ENCODE results near the gene KLF17.

The KLF17 gene

DNA sequence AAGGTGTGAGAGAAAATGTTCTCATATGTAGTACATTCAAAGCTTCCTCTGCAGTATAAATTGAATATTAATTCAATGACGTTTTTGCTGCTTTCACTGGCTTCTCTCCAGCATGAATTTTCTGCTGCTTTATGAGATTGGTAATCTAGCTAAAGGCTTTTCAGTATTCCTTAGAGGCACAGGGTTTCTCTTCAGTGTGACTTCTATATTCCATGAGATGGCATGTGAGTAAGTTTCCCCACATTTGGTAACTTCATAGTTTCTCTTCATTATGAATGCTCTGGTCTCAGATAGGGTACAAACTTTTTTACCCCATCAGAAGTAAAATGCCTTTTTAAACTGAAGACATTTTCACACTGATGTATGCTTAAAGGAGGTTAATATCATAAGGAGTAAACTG lies 33.2 kb downstream of the KLF17 start:
- no peak for TF ChIP-seq CTCF (conservative IDR thresholded peaks at IDR 0.05; ENCODE audit: low read depth, low read length)
- no peak for DNase-seq (ENCODE audit: low read depth)

GRCh38 chr1:44152692-44153091 lies 34.1 kb downstream of the KLF17 start:
- no peak for TF ChIP-seq CTCF (conservative IDR thresholded peaks at IDR 0.05; ENCODE audit: low read depth, low read length)
- no peak overlapping the region for H3K4me3 ChIP-seq (ENCODE audit: low read length)
- DNase-seq (ENCODE audit: low read depth), result no peak

More for the DNA sequence above, 33.2 kb downstream of the KLF17 start:
- H3K4me3 ChIP-seq (ENCODE audit: low read length), result no peak overlapping the region

GRCh38 chr1:44154049-44154448 lies 35.4 kb downstream of the KLF17 start:
- TF ChIP-seq CTCF (conservative IDR thresholded peaks at IDR 0.05; ENCODE audit: low read depth, low read length), result no peak
- peak; percentile 58 for DNase-seq (ENCODE audit: low read depth)
- no peak overlapping the region for H3K4me3 ChIP-seq (ENCODE audit: low read length)

DNA sequence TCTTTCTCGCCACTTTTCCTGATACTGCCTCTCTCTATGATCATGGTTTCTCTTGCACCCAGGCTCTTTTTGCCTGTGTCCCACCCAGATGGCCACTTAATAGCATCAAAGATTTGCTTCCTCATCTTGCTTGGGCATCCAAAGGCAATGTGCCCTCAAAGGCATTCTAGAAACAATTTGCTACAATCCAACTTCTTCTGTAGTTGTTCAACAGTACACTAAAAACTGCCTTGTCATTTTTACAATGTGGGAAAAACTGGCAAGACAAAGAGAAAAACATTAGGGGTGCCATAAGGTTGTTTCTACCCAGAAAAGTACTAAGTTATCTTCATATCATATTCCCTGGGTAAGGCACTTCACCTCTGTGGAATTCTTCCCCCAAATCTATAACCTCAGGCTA lies 39.3 kb downstream of the KLF17 start:
- TF ChIP-seq CTCF (conservative IDR thresholded peaks at IDR 0.05; ENCODE audit: low read depth, low read length), result no peak
- H3K4me3 ChIP-seq (ENCODE audit: low read length), result no peak overlapping the region
- no peak for DNase-seq (ENCODE audit: low read depth)

DNA sequence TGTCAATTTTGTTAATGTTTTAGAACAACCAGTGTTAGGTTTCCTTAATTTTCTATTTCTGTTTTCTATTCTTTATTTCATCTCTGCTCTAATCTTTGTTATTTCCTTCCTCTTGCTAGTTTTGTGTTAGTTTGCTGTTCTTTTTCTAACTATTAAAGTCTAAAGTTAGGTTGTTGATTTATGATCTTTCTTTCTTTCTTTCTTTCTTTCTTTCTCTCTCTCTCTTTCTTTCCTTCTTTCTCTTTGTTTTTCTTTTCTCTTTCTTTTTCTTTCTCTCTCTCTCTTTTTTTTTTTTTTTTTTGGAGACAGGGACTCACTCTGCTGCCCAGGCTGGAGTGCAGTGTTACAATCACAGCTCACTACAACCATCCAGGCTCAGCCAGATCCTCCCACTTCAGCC lies 40.2 kb downstream of the KLF17 start:
- no peak for DNase-seq (ENCODE audit: low read depth)
- H3K4me3 ChIP-seq (ENCODE audit: low read length), result no peak overlapping the region
- no peak for TF ChIP-seq CTCF (conservative IDR thresholded peaks at IDR 0.05; ENCODE audit: low read depth, low read length)

DNA sequence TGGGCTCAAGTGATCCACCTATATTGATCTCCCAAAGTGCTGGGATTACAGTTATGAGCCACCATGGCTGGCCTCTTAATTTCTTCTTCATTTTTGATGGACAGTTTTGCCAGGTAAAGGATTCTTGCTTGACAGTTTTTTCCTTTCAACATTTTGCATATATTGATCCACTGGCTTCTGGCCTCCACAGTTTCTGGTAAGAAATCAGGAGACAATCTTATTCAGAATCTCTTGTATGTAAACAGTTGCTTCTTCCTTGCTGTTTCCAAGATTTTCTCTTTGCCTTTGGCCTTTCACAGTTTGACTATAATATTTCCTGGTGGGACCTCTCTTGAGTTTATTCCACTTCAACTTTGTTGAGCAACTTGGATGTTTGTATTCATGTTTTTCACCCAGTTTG lies 42.9 kb downstream of the KLF17 start:
- H3K4me3 ChIP-seq (ENCODE audit: low read length), result no peak overlapping the region
- no peak for TF ChIP-seq CTCF (conservative IDR thresholded peaks at IDR 0.05; ENCODE audit: low read depth, low read length)
- DNase-seq (ENCODE audit: low read depth), result no peak

DNA sequence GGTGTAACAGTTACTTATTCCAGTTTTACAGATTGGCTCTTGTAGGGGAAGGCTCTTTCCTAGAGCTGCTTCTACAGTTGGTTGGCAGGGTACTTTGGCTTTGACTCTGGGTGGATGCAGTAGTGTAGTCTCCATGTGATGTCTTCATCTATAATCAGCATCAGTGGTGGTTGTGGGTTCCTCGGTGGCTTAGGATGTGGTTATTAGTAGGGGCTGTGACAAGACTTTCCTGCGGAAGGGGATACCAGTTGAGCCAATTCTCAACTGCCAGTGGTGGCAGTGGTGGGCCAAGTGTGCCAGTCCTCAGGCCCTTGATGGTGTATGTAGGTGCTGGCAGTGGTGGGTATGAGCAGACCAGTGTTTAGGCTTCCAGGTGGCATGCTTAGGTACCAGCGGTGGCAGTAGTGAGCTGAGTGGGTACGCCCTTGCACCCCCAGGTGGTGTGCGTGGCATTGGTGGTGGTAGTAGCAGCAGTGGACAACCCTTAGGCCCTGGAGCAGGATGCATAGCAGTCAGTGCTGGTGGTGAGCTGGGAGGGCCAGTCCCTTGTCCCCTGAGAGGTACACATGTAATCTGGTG lies 50.0 kb downstream of the KLF17 start:
- no peak for TF ChIP-seq CTCF (conservative IDR thresholded peaks at IDR 0.05; ENCODE audit: low read depth, low read length)
- no peak for DNase-seq (ENCODE audit: low read depth)
- H3K4me3 ChIP-seq (ENCODE audit: low read length), result no peak overlapping the region

All from retinal pigment epithelial cell (primary cell).